Neural progenitor cell (in vitro differentiated cells): ENCODE data around the gene BFSP1. TPM values are rescaled to one million over a fixed set of nuclear protein-coding genes. Genes with fewer than 3 reads are reported as not detected.
A peak's percentile ranks its signal among the peaks of the same experiment; 100 is the strongest.

Source experiments
- DNase-seq: peaks from one replicate; pipeline ENCODE4 v3.0.0-alpha.2; 2016; ENCODE audit warnings: low spot score
- H2AFZ ChIP-seq: fragments of 200-600 bp; sonication (generic); replicated peaks from 2 replicates; pipeline ENCODE4 v1.6.1; 2016; ENCODE audit warnings: antibody characterized with exemption
- H3F3A ChIP-seq: fragments of 200-600 bp; sonication (generic); 2 replicates; pipeline ENCODE4 v1.6.1; 2016; ENCODE audit warnings: antibody characterized with exemption, low read depth
- H3K27ac ChIP-seq: fragments of 200-600 bp; sonication (generic); 2 replicates; pipeline ENCODE4 v1.5.1; 2016; ENCODE audit warnings: mild to moderate bottlenecking
- H3K27me3 ChIP-seq: fragments of 200-600 bp; sonication (generic); 2 replicates; pipeline ENCODE4 v1.6.1; 2016; ENCODE audit warnings: mild to moderate bottlenecking, moderate library complexity
- H3K36me3 ChIP-seq: fragments of 200-600 bp; sonication (generic); 2 replicates; pipeline ENCODE4 v1.5.1; 2016
- H3K4me1 ChIP-seq: fragments of 200-600 bp; sonication (generic); 2 replicates; pipeline ENCODE4 v1.6.1; 2016; ENCODE audit warnings: mixed run types
- H3K4me2 ChIP-seq: fragments of 200-600 bp; sonication (generic); 2 replicates; pipeline ENCODE4 v1.6.1; 2016
- H3K4me3 ChIP-seq: fragments of 200-600 bp; sonication (generic); 2 replicates; pipeline ENCODE4 v1.5.1; 2016
- H3K79me2 ChIP-seq: fragments of 200-600 bp; sonication (generic); 2 replicates; pipeline ENCODE4 v1.6.1; 2016; ENCODE audit warnings: low read depth
- H3K9ac ChIP-seq: fragments of 200-600 bp; sonication (generic); 2 replicates; pipeline ENCODE4 v1.6.1; 2016
- H3K9me3 ChIP-seq: fragments of 200-600 bp; sonication (generic); 2 replicates; pipeline ENCODE4 v1.5.1; 2016; ENCODE audit warnings: low read depth
- H4K20me1 ChIP-seq: fragments of 200-600 bp; sonication (generic); 2 replicates; pipeline ENCODE4 v1.6.1; 2016; ENCODE audit warnings: low read depth
- H3K27ac Mint-ChIP-seq: 3 replicates; pipeline ENCODE4 v1.8.0; 2021; ENCODE audit warnings: mixed read lengths
- H3K27me3 Mint-ChIP-seq: 2 replicates; pipeline ENCODE4 v1.8.0; 2022; ENCODE audit warnings: low read depth, mild to moderate bottlenecking, inconsistent platforms, moderate library complexity, mixed read lengths; ENCODE audit not compliant: insufficient read depth
- H3K36me3 Mint-ChIP-seq: 3 replicates; pipeline ENCODE4 v1.8.0; 2021; ENCODE audit warnings: mixed read lengths
- H3K4me1 Mint-ChIP-seq: 3 replicates; pipeline ENCODE4 v1.8.0; 2021; ENCODE audit warnings: mixed read lengths
- H3K4me3 Mint-ChIP-seq: 3 replicates; pipeline ENCODE4 v1.8.0; 2021; ENCODE audit warnings: mild to moderate bottlenecking, moderate library complexity, mixed read lengths
- H3K9me3 Mint-ChIP-seq: 3 replicates; pipeline ENCODE4 v1.8.0; 2020; ENCODE audit warnings: mixed read lengths
- EZH2 ChIP-seq: fragments of 200-600 bp; sonication (generic); IDR thresholded peaks from 2 replicates; pipeline ENCODE4 v1.6.1; 2017; ENCODE audit warnings: antibody characterized with exemption, mild to moderate bottlenecking, moderate library complexity
- EZH2phosphoT487 ChIP-seq: fragments of 200-600 bp; sonication (generic); IDR thresholded peaks from 2 replicates; pipeline ENCODE4 v1.6.1; 2017; ENCODE audit warnings: antibody characterized with exemption
- total RNA-seq: library from RNA; depleted of rRNA; stranded (reverse); fragments of >200 nt; gene quantifications from 2 replicates; pipeline ENCODE4 v1.2.3, GENCODE V29; 2015; ENCODE audit warnings: low replicate concordance
- TF ChIP-seq, protein P1 (sequence below): fragments of 200-600 bp; sonication (generic); IDR thresholded peaks from 2 replicates; pipeline ENCODE4 v1.5.1; 2017; ENCODE audit warnings: antibody characterized with exemption, mild to moderate bottlenecking

The BFSP1 gene
- total RNA-seq, 1 donor from 2014 or later: not detected

DNA sequence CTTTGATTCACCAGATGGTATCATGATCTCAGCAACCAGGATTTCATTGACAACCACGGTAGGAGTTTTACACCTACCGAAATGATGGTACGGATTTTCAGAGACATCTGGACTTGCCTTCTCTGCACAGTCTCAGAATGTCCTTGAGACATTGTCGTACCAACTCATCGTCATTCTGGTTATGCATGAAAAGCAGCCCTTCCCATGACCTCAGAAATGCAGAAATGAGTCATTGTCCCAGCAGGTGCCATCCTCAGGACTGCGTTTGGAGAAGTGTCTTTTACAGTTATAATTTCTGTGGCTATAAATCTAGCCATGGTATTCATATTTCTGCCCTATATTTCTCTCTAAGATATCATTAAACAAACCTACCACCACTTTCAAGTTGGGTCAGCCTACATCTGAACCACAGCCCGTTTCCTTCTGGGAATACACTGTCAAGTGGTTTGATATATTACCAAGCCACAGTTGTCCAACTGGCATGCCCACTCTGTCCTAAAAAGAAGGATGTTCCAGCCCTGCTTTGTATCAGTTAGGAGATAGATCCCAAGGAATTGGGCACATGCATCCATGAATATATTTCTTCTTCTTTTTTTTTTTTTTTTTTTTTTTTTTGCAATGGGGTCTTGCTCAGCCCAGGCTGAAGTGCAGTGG, 7.5 kb upstream of the BFSP1 start:
- Histone ChIP-seq H3K79me2 (no peaks in the 10 kb centered on the region), H3K9me3 (no peaks in the 10 kb centered on the region), H3K4me2 (no peak overlapping the region), H3K9ac (no peak overlapping the region), H4K20me1 (peaks cover 9% of the 10 kb centered on the region), H3K4me1 (peaks cover 3% of the 10 kb centered on the region), H3K27ac (no peak overlapping the region), H3K27me3 (peaks cover 65% of the 10 kb centered on the region), H3K4me3 (no peak overlapping the region), H3F3A (no peaks in the 10 kb centered on the region), H2AFZ (no peak overlapping the region), H3K36me3 (no peaks in the 10 kb centered on the region)
- no peaks in the 10 kb centered on the region for H3K9me3 Mint-ChIP-seq
- H3K27me3 Mint-ChIP-seq: peaks cover 35% of the 10 kb centered on the region
- no peak overlapping the region for H3K27ac Mint-ChIP-seq
- H3K4me1 Mint-ChIP-seq: peaks cover 12% of the 10 kb centered on the region
- no peak for DNase-seq
- H3K36me3 Mint-ChIP-seq: no peaks in the 10 kb centered on the region
- H3K4me3 Mint-ChIP-seq: no peak overlapping the region
- TF ChIP-seq, protein P1, sequence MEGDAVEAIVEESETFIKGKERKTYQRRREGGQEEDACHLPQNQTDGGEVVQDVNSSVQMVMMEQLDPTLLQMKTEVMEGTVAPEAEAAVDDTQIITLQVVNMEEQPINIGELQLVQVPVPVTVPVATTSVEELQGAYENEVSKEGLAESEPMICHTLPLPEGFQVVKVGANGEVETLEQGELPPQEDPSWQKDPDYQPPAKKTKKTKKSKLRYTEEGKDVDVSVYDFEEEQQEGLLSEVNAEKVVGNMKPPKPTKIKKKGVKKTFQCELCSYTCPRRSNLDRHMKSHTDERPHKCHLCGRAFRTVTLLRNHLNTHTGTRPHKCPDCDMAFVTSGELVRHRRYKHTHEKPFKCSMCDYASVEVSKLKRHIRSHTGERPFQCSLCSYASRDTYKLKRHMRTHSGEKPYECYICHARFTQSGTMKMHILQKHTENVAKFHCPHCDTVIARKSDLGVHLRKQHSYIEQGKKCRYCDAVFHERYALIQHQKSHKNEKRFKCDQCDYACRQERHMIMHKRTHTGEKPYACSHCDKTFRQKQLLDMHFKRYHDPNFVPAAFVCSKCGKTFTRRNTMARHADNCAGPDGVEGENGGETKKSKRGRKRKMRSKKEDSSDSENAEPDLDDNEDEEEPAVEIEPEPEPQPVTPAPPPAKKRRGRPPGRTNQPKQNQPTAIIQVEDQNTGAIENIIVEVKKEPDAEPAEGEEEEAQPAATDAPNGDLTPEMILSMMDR: no peak
- no peak for TF ChIP-seq EZH2phosphoT487
- TF ChIP-seq EZH2: no peak

GRCh38 chr20:17537959-17538358, 6.8 kb upstream of the BFSP1 start:
- Histone ChIP-seq H3K9me3 (no peaks in the 10 kb centered on the region), H3K4me3 (no peak overlapping the region), H3K36me3 (no peaks in the 10 kb centered on the region), H3K4me1 (peaks cover 6% of the 10 kb centered on the region), H3K4me2 (no peak overlapping the region), H3F3A (no peaks in the 10 kb centered on the region), H3K27me3 (peaks cover 71% of the 10 kb centered on the region), H3K9ac (no peak overlapping the region), H2AFZ (no peak overlapping the region), H3K27ac (no peak overlapping the region), H4K20me1 (peaks cover 15% of the 10 kb centered on the region), H3K79me2 (no peaks in the 10 kb centered on the region)
- H3K27ac Mint-ChIP-seq: no peak overlapping the region
- H3K4me3 Mint-ChIP-seq: no peak overlapping the region
- H3K4me1 Mint-ChIP-seq: peaks cover 18% of the 10 kb centered on the region
- H3K9me3 Mint-ChIP-seq: no peaks in the 10 kb centered on the region
- peaks cover 35% of the 10 kb centered on the region for H3K27me3 Mint-ChIP-seq
- DNase-seq: no peak
- TF ChIP-seq EZH2phosphoT487 (no peak), EZH2 (no peak)
- TF ChIP-seq, protein P1: no peak
- no peaks in the 10 kb centered on the region for H3K36me3 Mint-ChIP-seq

DNA sequence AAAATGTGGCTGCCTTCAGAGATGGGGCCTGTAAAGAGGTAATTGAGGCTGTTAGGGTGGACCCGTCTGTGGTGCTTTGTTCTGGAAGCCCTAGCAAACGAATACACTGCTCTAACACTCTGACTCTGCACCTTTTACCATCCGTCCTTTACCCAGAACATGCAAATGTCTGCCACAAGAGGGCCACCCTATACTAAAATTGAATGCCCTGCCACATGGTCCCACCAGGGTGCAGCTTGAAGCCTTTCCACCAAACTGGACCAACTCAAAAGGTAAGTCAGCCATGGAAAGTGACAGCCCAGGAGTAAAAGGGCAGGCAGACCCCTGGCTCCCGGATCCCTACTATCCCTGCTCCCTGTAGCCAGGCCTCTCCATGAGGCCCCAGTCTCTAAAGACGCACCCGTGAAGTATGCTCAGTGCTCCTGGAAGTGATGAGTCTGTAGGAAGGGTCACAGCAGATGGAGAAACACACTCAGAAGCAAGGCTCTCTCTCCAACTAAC, 5.8 kb upstream of the BFSP1 start:
- H3K27me3 Mint-ChIP-seq: peaks cover 34% of the 10 kb centered on the region

More for the DNA sequence above, 5.8 kb upstream of the BFSP1 start:
- no peak overlapping the region for H2AFZ ChIP-seq
- H3K9ac ChIP-seq: no peak overlapping the region
- H3K9me3 ChIP-seq: no peaks in the 10 kb centered on the region
- no peak overlapping the region for H3K4me3 ChIP-seq
- Mint-ChIP-seq H3K4me1 (peaks cover 18% of the 10 kb centered on the region), H3K36me3 (no peaks in the 10 kb centered on the region), H3K4me3 (no peak overlapping the region), H3K27ac (no peak overlapping the region), H3K9me3 (no peaks in the 10 kb centered on the region)
- peaks cover 81% of the 10 kb centered on the region for H3K27me3 ChIP-seq
- H3K27ac ChIP-seq: no peak overlapping the region
- peaks cover 6% of the 10 kb centered on the region for H3K4me1 ChIP-seq
- H3K36me3 ChIP-seq: no peaks in the 10 kb centered on the region
- H3F3A ChIP-seq: peaks cover 6% of the 10 kb centered on the region
- H3K4me2 ChIP-seq: no peak overlapping the region
- peak; percentile 87 for DNase-seq
- TF ChIP-seq, protein P1: peak; percentile 90
- no peak for TF ChIP-seq EZH2phosphoT487
- no peak for TF ChIP-seq EZH2
- H3K79me2 ChIP-seq: no peaks in the 10 kb centered on the region
- peaks cover 18% of the 10 kb centered on the region for H4K20me1 ChIP-seq
